ENCODE measurements around the gene DNAH10. TPM values are rescaled to one million over a fixed set of nuclear protein-coding genes. Genes with fewer than 3 reads are reported as not detected.

DNAH10 gene
- total RNA-seq, 1 experiment from 2014 or later: 0.14 TPM

DNA sequence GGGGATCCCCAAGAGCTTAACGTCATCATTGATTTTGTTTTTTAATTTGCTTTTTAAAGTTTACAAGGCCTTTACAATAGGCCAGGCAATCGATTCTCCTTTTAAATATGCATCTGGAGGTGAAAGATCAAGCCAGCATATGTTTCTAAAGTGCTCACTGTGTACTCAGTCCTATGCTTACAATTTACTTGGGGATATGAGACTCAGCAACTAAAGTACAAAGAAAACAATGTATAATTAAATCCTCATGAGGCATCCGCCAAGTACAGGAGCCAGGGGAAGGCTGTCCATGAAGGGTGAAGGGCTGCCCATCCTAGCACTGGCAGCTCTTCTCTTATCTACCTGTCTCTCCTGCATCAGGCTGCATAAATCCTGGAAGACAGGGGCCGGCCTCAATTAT is 198.8 kb downstream of the DNAH10 start:
- Mint-ChIP-seq H3K4me3 (ENCODE audit: low read depth, unreplicated experiment) (no peak overlapping the region), H3K4me1 (ENCODE audit: low read depth, unreplicated experiment) (no peaks in the 10 kb centered on the region), H3K27ac (ENCODE audit: unreplicated experiment) (no peak overlapping the region), H3K36me3 (ENCODE audit: insufficient read depth, unreplicated experiment) (no peaks in the 10 kb centered on the region), H3K9me3 (ENCODE audit: low read depth, unreplicated experiment) (no peaks in the 10 kb centered on the region), H3K27me3 (ENCODE audit: unreplicated experiment) (no peaks in the 10 kb centered on the region)
- BruUV-seq (replicated peaks): no TSS peak
- intact Hi-C loops (cut with micrococcal nuclease; ENCODE audit: unreplicated experiment): no loop called here
- TF ChIP-seq, protein P1, sequence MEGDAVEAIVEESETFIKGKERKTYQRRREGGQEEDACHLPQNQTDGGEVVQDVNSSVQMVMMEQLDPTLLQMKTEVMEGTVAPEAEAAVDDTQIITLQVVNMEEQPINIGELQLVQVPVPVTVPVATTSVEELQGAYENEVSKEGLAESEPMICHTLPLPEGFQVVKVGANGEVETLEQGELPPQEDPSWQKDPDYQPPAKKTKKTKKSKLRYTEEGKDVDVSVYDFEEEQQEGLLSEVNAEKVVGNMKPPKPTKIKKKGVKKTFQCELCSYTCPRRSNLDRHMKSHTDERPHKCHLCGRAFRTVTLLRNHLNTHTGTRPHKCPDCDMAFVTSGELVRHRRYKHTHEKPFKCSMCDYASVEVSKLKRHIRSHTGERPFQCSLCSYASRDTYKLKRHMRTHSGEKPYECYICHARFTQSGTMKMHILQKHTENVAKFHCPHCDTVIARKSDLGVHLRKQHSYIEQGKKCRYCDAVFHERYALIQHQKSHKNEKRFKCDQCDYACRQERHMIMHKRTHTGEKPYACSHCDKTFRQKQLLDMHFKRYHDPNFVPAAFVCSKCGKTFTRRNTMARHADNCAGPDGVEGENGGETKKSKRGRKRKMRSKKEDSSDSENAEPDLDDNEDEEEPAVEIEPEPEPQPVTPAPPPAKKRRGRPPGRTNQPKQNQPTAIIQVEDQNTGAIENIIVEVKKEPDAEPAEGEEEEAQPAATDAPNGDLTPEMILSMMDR (IDR thresholded peaks at IDR 0.05; ENCODE audit: unreplicated experiment): no peak
- DNase-seq: no peak
- CTCF ChIA-PET: no interaction called here

DNA sequence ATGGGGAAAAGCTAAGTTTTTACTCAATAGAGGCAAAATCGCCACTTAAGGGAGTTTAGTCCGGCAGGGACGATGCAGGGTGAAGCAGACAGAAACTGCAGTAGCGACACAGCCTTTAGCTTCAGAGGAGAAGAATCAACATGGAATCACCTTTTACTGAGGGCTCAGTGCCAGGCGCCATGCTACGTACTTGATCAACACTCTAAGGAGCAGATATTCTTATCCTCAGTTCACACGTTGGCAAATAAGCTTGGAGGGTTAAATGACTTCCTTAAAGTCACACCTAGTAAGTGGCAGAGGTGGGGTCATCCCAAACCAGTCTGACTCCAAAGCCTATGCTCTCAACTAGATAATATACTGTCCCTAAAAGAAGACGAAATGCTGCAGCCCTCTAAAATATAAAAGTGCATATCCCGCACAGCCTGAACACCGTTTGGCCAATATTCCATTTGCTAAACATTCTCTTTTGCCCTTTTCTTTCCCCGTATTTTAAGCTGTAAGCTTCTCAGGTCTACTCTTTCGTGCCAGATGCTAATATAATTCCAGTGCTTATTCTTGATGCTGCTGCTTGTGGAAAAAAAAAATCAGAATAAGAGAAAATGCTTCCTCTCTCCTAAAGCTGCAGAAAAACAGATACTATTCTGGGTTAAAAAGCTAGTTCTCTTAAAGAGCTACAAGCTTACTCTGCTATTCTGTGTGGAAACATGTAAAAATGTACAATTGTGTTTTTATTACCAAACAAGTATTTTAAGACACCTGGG is 199.7 kb downstream of the DNAH10 start:
- BruUV-seq (replicated peaks): no TSS peak
- H3K4me1 Mint-ChIP-seq (ENCODE audit: low read depth, unreplicated experiment): no peaks in the 10 kb centered on the region
- TF ChIP-seq, protein P1 (IDR thresholded peaks at IDR 0.05; ENCODE audit: unreplicated experiment): no peak
- no peaks in the 10 kb centered on the region for H3K9me3 Mint-ChIP-seq (ENCODE audit: low read depth, unreplicated experiment)
- CTCF ChIA-PET: interaction anchor here (0.6 kb wide), 1 partner anchor 122 kb away, joined by 3 read pairs; no protein-coding TSS in a partner anchor
- H3K27me3 Mint-ChIP-seq (ENCODE audit: unreplicated experiment): no peaks in the 10 kb centered on the region
- H3K4me3 Mint-ChIP-seq (ENCODE audit: low read depth, unreplicated experiment): no peak overlapping the region
- no peaks in the 10 kb centered on the region for H3K36me3 Mint-ChIP-seq (ENCODE audit: insufficient read depth, unreplicated experiment)
- no peak for DNase-seq
- H3K27ac Mint-ChIP-seq (ENCODE audit: unreplicated experiment): no peak overlapping the region
- intact Hi-C loops (cut with micrococcal nuclease; ENCODE audit: unreplicated experiment): no loop called here

GRCh38 chr12:123962513-123962912 is 200.4 kb downstream of the DNAH10 start:
- H3K9me3 Mint-ChIP-seq (ENCODE audit: low read depth, unreplicated experiment): no peaks in the 10 kb centered on the region
- no peak for DNase-seq
- H3K27me3 Mint-ChIP-seq (ENCODE audit: unreplicated experiment): no peaks in the 10 kb centered on the region
- BruUV-seq (replicated peaks): no TSS peak
- CTCF ChIA-PET: no interaction called here
- TF ChIP-seq, protein P1 (IDR thresholded peaks at IDR 0.05; ENCODE audit: unreplicated experiment): no peak
- intact Hi-C loops (cut with micrococcal nuclease; ENCODE audit: unreplicated experiment): no loop called here
- H3K27ac Mint-ChIP-seq (ENCODE audit: unreplicated experiment): no peak overlapping the region
- H3K4me3 Mint-ChIP-seq (ENCODE audit: low read depth, unreplicated experiment): no peak overlapping the region
- no peaks in the 10 kb centered on the region for H3K4me1 Mint-ChIP-seq (ENCODE audit: low read depth, unreplicated experiment)
- H3K36me3 Mint-ChIP-seq (ENCODE audit: insufficient read depth, unreplicated experiment): no peaks in the 10 kb centered on the region

- TF ChIP-seq, protein P1 (IDR thresholded peaks at IDR 0.05; ENCODE audit: unreplicated experiment): no peak
- intact Hi-C loops (cut with micrococcal nuclease; ENCODE audit: unreplicated experiment): no loop called here
- Mint-ChIP-seq H3K27ac (ENCODE audit: unreplicated experiment) (no peak overlapping the region), H3K4me1 (ENCODE audit: low read depth, unreplicated experiment) (no peaks in the 10 kb centered on the region), H3K36me3 (ENCODE audit: insufficient read depth, unreplicated experiment) (no peaks in the 10 kb centered on the region), H3K9me3 (ENCODE audit: low read depth, unreplicated experiment) (no peaks in the 10 kb centered on the region), H3K27me3 (ENCODE audit: unreplicated experiment) (no peaks in the 10 kb centered on the region), H3K4me3 (ENCODE audit: low read depth, unreplicated experiment) (no peak overlapping the region)
- no peak for DNase-seq
- BruUV-seq (replicated peaks): no TSS peak
- CTCF ChIA-PET: no interaction called here
Observed at GRCh38 chr12:123963821-123964220, 201.7 kb downstream of the DNAH10 start.

All from Calu3 (cell line).